ENCODE data around the gene TNNI2.
A peak's percentile ranks its signal among the peaks of the same experiment; 100 is the strongest.
"Not testable (repeated sequence)": the region's sequence is repeated elsewhere in the genome, so short reads cannot be mapped to it uniquely, and the experiment has no call there.

TNNI2 gene

GRCh38 chr11:1875093-1875850 is 36.5 kb downstream of the TNNI2 start:
- no peak for DNase-seq (ENCODE audit: low spot score)

GRCh38 chr11:1875851-1876301 is 37.1 kb downstream of the TNNI2 start:
- DNase-seq (ENCODE audit: low spot score), result not testable (repeated sequence)

- no peak for DNase-seq (ENCODE audit: low spot score)
Measured at GRCh38 chr11:1876361-1877063, 37.7 kb downstream of the TNNI2 start.

GRCh38 chr11:1877211-1878136 is 38.7 kb downstream of the TNNI2 start:
- DNase-seq (ENCODE audit: low spot score), result no peak

- DNase-seq (ENCODE audit: low spot score), result no peak
Measured at GRCh38 chr11:1878137-1879031, 39.6 kb downstream of the TNNI2 start.

GRCh38 chr11:1879342-1879940 is 40.7 kb downstream of the TNNI2 start:
- no peak for DNase-seq (ENCODE audit: low spot score)

GRCh38 chr11:1879941-1880720 is 41.4 kb downstream of the TNNI2 start:
- DNase-seq (ENCODE audit: low spot score), result no peak

- DNase-seq (ENCODE audit: low spot score), result no peak
Measured at GRCh38 chr11:1880746-1881441, 42.1 kb downstream of the TNNI2 start.

- DNase-seq (ENCODE audit: low spot score), result no peak
Measured at GRCh38 chr11:1881442-1882264, 42.9 kb downstream of the TNNI2 start.

- peak; percentile 67 for DNase-seq (ENCODE audit: low spot score)
Measured at GRCh38 chr11:1882265-1883238, 43.8 kb downstream of the TNNI2 start.

- no peak for DNase-seq (ENCODE audit: low spot score)
Measured at GRCh38 chr11:1883346-1884302, 44.8 kb downstream of the TNNI2 start.

GRCh38 chr11:1884303-1884700 is 45.5 kb downstream of the TNNI2 start:
- no peak for DNase-seq (ENCODE audit: low spot score)

GRCh38 chr11:1886551-1886950 is 47.8 kb downstream of the TNNI2 start:
- DNase-seq (ENCODE audit: low spot score), result not testable (repeated sequence)

- DNase-seq (ENCODE audit: low spot score), result no peak
Measured at GRCh38 chr11:1887451-1888346, 48.9 kb downstream of the TNNI2 start.

- no peak for DNase-seq (ENCODE audit: low spot score)
Measured at GRCh38 chr11:1888347-1888753, 49.6 kb downstream of the TNNI2 start.

All from LoVo (cell line).